ENCODE measurements around the gene EXOSC9. TPM values are rescaled to one million over a fixed set of nuclear protein-coding genes. Genes with fewer than 3 reads are reported as not detected.

Gene EXOSC9
- total RNA-seq, 2 donors from 2014 or later: 12.3 to 17.8 TPM

GRCh38 chr4:121764702-121765367 lies 36.3 kb upstream of the EXOSC9 start, which contains the start of gene SMIM43:
TSS of gene SMIM43 (minus strand) at chr4:121765164. CDS start at chr4:121765105, 59 bp downstream.
- TF ChIP-seq CTCF (IDR thresholded peaks at IDR 0.05): no peak
- DNase-seq: no peak
- H3K36me3 ChIP-seq: no peaks in the 10 kb centered on the region
- H3K4me1 ChIP-seq: no peaks in the 10 kb centered on the region
- H3K27ac ChIP-seq: no peak within 1 kb of the TSS
- intact Hi-C loops (cut with DNase I): no loop called here
- H3K9ac ChIP-seq (ENCODE audit: low read depth in 2 of 2, low read length in 2 of 2): no peak within 1 kb of the TSS
- H3K9me3 ChIP-seq: no peaks in the 10 kb centered on the region
- H3K27me3 ChIP-seq: peaks cover 11% of the 10 kb centered on the region
- no peak within 1 kb of the TSS for H3K4me3 ChIP-seq

DNA sequence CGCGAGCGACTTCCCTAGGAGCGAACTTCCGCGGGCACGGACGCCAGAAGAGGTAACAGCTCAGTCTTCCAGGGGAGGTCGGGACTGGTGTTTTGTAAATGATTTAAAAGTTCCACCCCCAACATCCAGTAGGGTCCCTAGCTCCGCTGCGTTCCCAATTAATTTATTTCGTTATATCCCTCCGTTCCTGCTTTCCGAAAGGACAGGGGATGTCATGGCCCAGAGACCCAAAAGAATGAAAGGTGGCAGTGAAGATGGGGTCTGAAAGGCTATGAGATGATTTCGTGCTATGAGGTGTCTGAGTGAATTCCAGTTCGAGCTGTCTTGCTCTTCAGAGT lies 35.8 kb upstream of the EXOSC9 start:
- TF ChIP-seq CTCF (IDR thresholded peaks at IDR 0.05): no peak
- DNase-seq: no peak
- Histone ChIP-seq H3K4me1 (no peaks in the 10 kb centered on the region), H3K27ac (no peak overlapping the region), H3K9ac (ENCODE audit: low read depth in 2 of 2, low read length in 2 of 2) (no peak overlapping the region), H3K36me3 (no peaks in the 10 kb centered on the region), H3K4me3 (no peak overlapping the region), H3K9me3 (no peaks in the 10 kb centered on the region), H3K27me3 (peaks cover 11% of the 10 kb centered on the region)
- intact Hi-C loops (cut with DNase I): no loop called here

DNA sequence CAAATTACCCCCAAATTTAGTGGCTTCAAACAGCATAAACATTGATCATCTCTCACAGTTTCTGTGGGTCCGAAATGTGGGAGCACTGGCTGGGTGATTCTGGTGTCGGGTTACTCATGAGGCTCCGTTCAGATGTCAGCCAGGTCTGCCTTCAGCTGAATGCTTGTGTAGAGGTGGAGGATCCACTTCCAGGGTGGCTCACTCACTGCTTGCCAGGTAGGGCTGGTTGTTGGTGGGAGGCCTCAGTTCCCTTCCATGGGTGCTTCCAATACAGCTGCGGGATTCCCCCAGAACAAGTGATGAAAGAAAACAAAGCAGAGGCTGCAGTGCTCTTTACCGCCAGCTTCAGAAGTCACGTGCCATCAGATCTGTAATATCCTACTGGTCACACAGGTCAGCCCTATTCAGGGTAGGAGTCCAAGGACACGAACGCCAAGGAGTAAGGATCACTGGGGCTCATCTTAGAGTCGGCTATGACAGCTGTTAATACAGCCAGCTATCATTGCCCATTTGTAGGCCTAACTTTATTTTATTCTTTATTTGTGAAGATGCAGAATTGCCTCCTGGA lies 35.1 kb upstream of the EXOSC9 start:
- DNase-seq: no peak
- Histone ChIP-seq H3K4me3 (no peak overlapping the region), H3K27ac (no peak overlapping the region), H3K4me1 (no peaks in the 10 kb centered on the region), H3K9ac (ENCODE audit: low read depth in 2 of 2, low read length in 2 of 2) (no peak overlapping the region), H3K36me3 (no peaks in the 10 kb centered on the region), H3K27me3 (peaks cover 11% of the 10 kb centered on the region), H3K9me3 (no peaks in the 10 kb centered on the region)
- intact Hi-C loops (cut with DNase I): no loop called here
- no peak for TF ChIP-seq CTCF (IDR thresholded peaks at IDR 0.05)

DNA sequence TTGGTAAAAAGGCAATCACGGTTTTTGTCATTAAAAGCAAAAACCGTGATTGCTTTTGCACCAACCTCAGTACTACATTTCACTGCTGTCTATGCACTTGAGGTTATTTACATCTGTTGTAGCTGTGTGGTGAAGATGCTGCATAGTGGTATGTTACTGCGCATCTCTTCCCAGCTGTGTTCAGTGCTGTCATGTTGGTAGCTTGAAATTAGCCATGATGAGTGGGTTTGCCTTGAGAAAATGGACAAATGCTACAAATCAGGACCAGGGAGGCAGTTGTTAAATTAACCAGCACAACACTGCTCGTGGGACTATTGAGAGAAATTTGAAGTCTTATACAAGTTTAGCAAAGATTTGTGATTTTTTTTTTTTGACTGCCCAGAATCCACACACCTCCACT lies 34.0 kb upstream of the EXOSC9 start:
- Histone ChIP-seq H3K9ac (ENCODE audit: low read depth in 2 of 2, low read length in 2 of 2) (no peak overlapping the region), H3K27me3 (peaks cover 11% of the 10 kb centered on the region), H3K4me3 (no peak overlapping the region), H3K4me1 (no peaks in the 10 kb centered on the region), H3K9me3 (no peaks in the 10 kb centered on the region), H3K27ac (no peak overlapping the region), H3K36me3 (no peaks in the 10 kb centered on the region)
- intact Hi-C loops (cut with DNase I): no loop called here
- TF ChIP-seq CTCF (IDR thresholded peaks at IDR 0.05): no peak
- DNase-seq: no peak

DNA sequence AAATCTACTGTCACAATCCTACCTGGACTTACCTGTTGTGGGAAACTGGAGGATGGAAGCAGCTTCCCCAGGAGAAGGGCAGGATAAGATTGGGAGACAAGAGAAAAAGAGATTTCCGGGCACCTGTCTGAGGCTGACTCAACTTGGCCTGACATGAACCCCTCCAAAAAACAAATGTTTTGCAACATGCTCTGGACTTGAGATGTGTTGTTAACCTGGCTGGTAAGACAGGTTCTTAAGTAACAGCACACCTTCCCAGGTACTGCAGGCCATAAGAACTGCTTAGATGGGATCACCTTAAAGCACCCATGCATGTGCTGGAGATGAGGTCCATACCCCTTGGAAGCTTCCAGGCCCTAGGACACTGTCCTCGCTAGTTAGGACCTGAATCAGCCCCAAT lies 31.8 kb upstream of the EXOSC9 start:
- no peak for DNase-seq
- no peak overlapping the region for H3K27ac ChIP-seq
- no peak overlapping the region for H3K9ac ChIP-seq (ENCODE audit: low read depth in 2 of 2, low read length in 2 of 2)
- no peak for TF ChIP-seq CTCF (IDR thresholded peaks at IDR 0.05)
- peaks cover 9% of the 10 kb centered on the region for H3K27me3 ChIP-seq
- H3K4me3 ChIP-seq: no peak overlapping the region
- no peaks in the 10 kb centered on the region for H3K36me3 ChIP-seq
- H3K4me1 ChIP-seq: no peaks in the 10 kb centered on the region
- H3K9me3 ChIP-seq: no peaks in the 10 kb centered on the region
- intact Hi-C loops (cut with DNase I): no loop called here

Measured in colonic mucosa (tissue), 4 donors.